OCI-LY7 (cell line): ENCODE data around the gene HIP1. TPM values are rescaled to one million over a fixed set of nuclear protein-coding genes. Genes with fewer than 3 reads are reported as not detected.
"Not testable (repeated sequence)": the region's sequence is repeated elsewhere in the genome, so short reads cannot be mapped to it uniquely, and the experiment has no call there.

Experiments
- BruUV-seq: library from RNA; stranded (reverse); fragments of 400-500 nt; replicated peaks from 2 replicates; lab custom pipeline; 2021; lab: Mats Ljungman, UMichigan
- CTCF ChIA-PET: fragments of 300-600 bp; sonication (Branson Sonifier 250); formaldehyde crosslinking; loops from one replicate; lab custom pipeline; 2022; ENCODE audit warnings: antibody characterized with exemption; ENCODE audit not compliant: unreplicated experiment; lab: Charles Lee
- POLR2A ChIA-PET: fragments of 300-600 bp; sonication (Branson Sonifier 250); formaldehyde crosslinking; loops from one replicate; lab custom pipeline; 2022; ENCODE audit warnings: antibody characterized with exemption; lab: Charles Lee
- DNase-seq: peaks from one replicate; pipeline ENCODE4 v3.0.0-alpha.2; 2015; ENCODE audit warnings: low spot score
- H2AFZ ChIP-seq: fragments of 200-600 bp; sonication (generic), shearing (Covaris generic); 2 replicates; pipeline ENCODE4 v1.6.1; 2014; ENCODE audit warnings: mild to moderate bottlenecking, antibody characterized with exemption, low read length, moderate library complexity
- H3K27ac ChIP-seq: fragments of 200-600 bp; sonication (generic); 2 replicates; pipeline ENCODE4 v1.5.1; 2014; ENCODE audit warnings: mixed run types, low read depth, mild to moderate bottlenecking, moderate library complexity, low read length, inconsistent platforms; ENCODE audit not compliant: poor library complexity, severe bottlenecking
- H3K36me3 ChIP-seq: fragments of 200-600 bp; sonication (generic); 2 replicates; pipeline ENCODE4 v1.6.1; 2014; ENCODE audit warnings: mild to moderate bottlenecking, antibody characterized with exemption, low read length, moderate library complexity, mixed read lengths; ENCODE audit not compliant: insufficient read depth
- H3K4me1 ChIP-seq: fragments of 200-600 bp; sonication (generic); 2 replicates; pipeline ENCODE4 v1.5.1; 2014; ENCODE audit warnings: mild to moderate bottlenecking, low read length; ENCODE audit not compliant: insufficient read depth, poor library complexity, severe bottlenecking
- H3K4me2 ChIP-seq: fragments of 200-600 bp; sonication (generic); 2 replicates; pipeline ENCODE4 v1.6.1; 2014; ENCODE audit warnings: mild to moderate bottlenecking, low read length
- H3K4me3 ChIP-seq: fragments of 200-600 bp; sonication (generic); 2 replicates; pipeline ENCODE4 v1.5.1; 2014; ENCODE audit warnings: mild to moderate bottlenecking, low read depth, low read length; ENCODE audit not compliant: poor library complexity, severe bottlenecking
- H3K79me2 ChIP-seq: fragments of 200-600 bp; sonication (generic); 2 replicates; pipeline ENCODE4 v1.6.1; 2016; ENCODE audit warnings: low read depth, mild to moderate bottlenecking, low read length, moderate library complexity, mixed read lengths; ENCODE audit not compliant: insufficient read depth
- H3K9me2 ChIP-seq: fragments of 200-600 bp; sonication (generic); 2 replicates; pipeline ENCODE4 v1.6.1; 2016; ENCODE audit warnings: mild to moderate bottlenecking, low read length, mixed read lengths; ENCODE audit not compliant: insufficient read depth
- H3K9me3 ChIP-seq: fragments of 200-600 bp; sonication (generic); 2 replicates; pipeline ENCODE4 v1.6.1; 2014; ENCODE audit warnings: mild to moderate bottlenecking, mixed run types, low read length, mixed read lengths
- H4K20me1 ChIP-seq: fragments of 200-600 bp; sonication (generic); 2 replicates; pipeline ENCODE4 v1.6.1; 2014; ENCODE audit warnings: mild to moderate bottlenecking, antibody characterized with exemption, low read length, moderate library complexity, mixed read lengths; ENCODE audit not compliant: insufficient read depth
- CTCF ChIP-seq: fragments of 200-600 bp; sonication (generic); conservative IDR thresholded peaks from 2 replicates; pipeline ENCODE4 v1.5.1; 2014; ENCODE audit warnings: mild to moderate bottlenecking, antibody characterized with exemption, low read length, moderate library complexity, mixed read lengths
- EZH2phosphoT487 ChIP-seq: fragments of 200-600 bp; sonication (generic); IDR thresholded peaks from 2 replicates; pipeline ENCODE4 v1.6.1; 2018; ENCODE audit warnings: low read depth, borderline replicate concordance, mild to moderate bottlenecking, mixed run types, antibody characterized with exemption, low read length, moderate library complexity, mixed read lengths
- intact Hi-C: fragments of 100-400 bp; cut with micrococcal nuclease; formaldehyde crosslinking; loops from one replicate; pipeline ENCODE4 v1.10.0; 2022; ENCODE audit not compliant: unreplicated experiment
- total RNA-seq, 2 experiments: library from RNA; depleted of rRNA in 1 of 2; stranded (reverse); fragments of >200 nt in 1 of 2; shearing (Covaris generic) in 1 of 2; gene quantifications; 2 replicates each; pipeline ENCODE4 v1.2.3, GENCODE V29; 2014 to 2022

The HIP1 gene
- total RNA-seq, 2 experiments from 2014 or later = 15.0 to 27.8 TPM

- ChIA-PET POLR2A (interaction anchor here (0.6 to 3.0 kb wide), 4 partner anchors 10 to 102 kb away, joined by 3 to 10 read pairs (median 4); no protein-coding TSS in a partner anchor), CTCF (no interaction called here)
- peak overlapping the region; percentile 53 for H3K4me2 ChIP-seq
- BruUV-seq = no TSS peak
- H2AFZ ChIP-seq = no peak overlapping the region
- no peak for TF ChIP-seq EZH2phosphoT487
- DNase-seq = peak; percentile 47
- intact Hi-C loops = loop anchor here (2.0 kb wide), 1 partner anchor 13 kb away; the partner anchor contains the start of gene HIP1
- H3K4me3 ChIP-seq = no peak overlapping the region
- peaks cover 9% of the 10 kb centered on the region; the same call in 1 of the 2 replicates for H3K79me2 ChIP-seq
- H3K9me2 ChIP-seq = no peaks in the 10 kb centered on the region
- no peaks in the 10 kb centered on the region for H4K20me1 ChIP-seq
- peak overlapping the region; percentile 77 for H3K27ac ChIP-seq
- no peaks in the 10 kb centered on the region for H3K9me3 ChIP-seq
- H3K36me3 ChIP-seq = no peaks in the 10 kb centered on the region
- H3K4me1 ChIP-seq = peaks cover 86% of the 10 kb centered on the region
Observed at GRCh38 chr7:75725306-75725705, 13.4 kb downstream of the HIP1 start.

GRCh38 chr7:75723444-75723843 is 15.3 kb downstream of the HIP1 start:
- ChIA-PET POLR2A (interaction anchor here (0.6 to 3.6 kb wide), 4 partner anchors 10 to 68 kb away, joined by 4 to 14 read pairs (median 7); no protein-coding TSS in a partner anchor), CTCF (interaction anchor here (1.0 kb wide), 1 partner anchor 20 kb away, joined by 3 read pairs; no protein-coding TSS in a partner anchor)
- H3K9me3 ChIP-seq = no peaks in the 10 kb centered on the region
- DNase-seq = no peak
- H3K27ac ChIP-seq = peak overlapping the region; percentile 77
- peaks cover 9% of the 10 kb centered on the region; the same call in 1 of the 2 replicates for H3K79me2 ChIP-seq
- no peak for TF ChIP-seq EZH2phosphoT487
- TF ChIP-seq CTCF = no peak
- intact Hi-C loops = no loop called here
- H3K36me3 ChIP-seq = no peaks in the 10 kb centered on the region
- H3K4me3 ChIP-seq = no peak overlapping the region
- H4K20me1 ChIP-seq = no peaks in the 10 kb centered on the region
- H3K4me1 ChIP-seq = peaks cover 71% of the 10 kb centered on the region
- H3K4me2 ChIP-seq = peak overlapping the region; percentile 53
- no TSS peak for BruUV-seq
- no peak overlapping the region for H2AFZ ChIP-seq
- H3K9me2 ChIP-seq = no peaks in the 10 kb centered on the region

- Histone ChIP-seq H3K4me1 (peaks cover 60% of the 10 kb centered on the region), H4K20me1 (no peaks in the 10 kb centered on the region), H3K79me2 (peaks cover 5% of the 10 kb centered on the region; the same call in 1 of the 2 replicates), H3K9me2 (no peaks in the 10 kb centered on the region), H3K36me3 (0 out of 2 replicates have a peak, but pooled peaks cover under 1% of the 10 kb centered on the region), H3K4me3 (no peak overlapping the region), H2AFZ (no peak overlapping the region), H3K27ac (no peak overlapping the region), H3K9me3 (no peaks in the 10 kb centered on the region), H3K4me2 (no peak overlapping the region)
- DNase-seq = no peak
- TF ChIP-seq EZH2phosphoT487 (no peak), CTCF (no peak)
- intact Hi-C loops = no loop called here
- ChIA-PET POLR2A (interaction anchor here (3.0 to 3.6 kb wide), 2 partner anchors 9 to 11 kb away, joined by 10 to 14 read pairs; no protein-coding TSS in a partner anchor), CTCF (no interaction called here)
- BruUV-seq = TSS peak; percentile 10
Observed at GRCh38 chr7:75722373-75722772, 16.4 kb downstream of the HIP1 start.

GRCh38 chr7:75721922-75722321 is 16.8 kb downstream of the HIP1 start:
- CTCF ChIA-PET, H3K79me2 ChIP-seq, BruUV-seq, H3K27ac ChIP-seq, DNase-seq, intact Hi-C loops, H3K36me3 ChIP-seq, H3K4me2 ChIP-seq, H3K9me3 ChIP-seq, H3K9me2 ChIP-seq, H2AFZ ChIP-seq, H3K4me3 ChIP-seq, H4K20me1 ChIP-seq: not testable (repeated sequence)
- POLR2A ChIA-PET = interaction anchor here (0.6 to 3.6 kb wide), 3 partner anchors 9 to 18 kb away, joined by 3 to 14 read pairs (median 5); no protein-coding TSS in a partner anchor
- peaks cover 56% of the 10 kb centered on the region for H3K4me1 ChIP-seq
